ENCODE data around the gene ARID3A.

The ARID3A gene

GRCh38 chr19:1017115-1017905 is 91.5 kb downstream of the ARID3A start:
- intact Hi-C loops (cut with DNase I; ENCODE audit: low total_unique reads) = loop anchor here (10.0 kb wide), 1 partner anchor 157 kb away; the partner anchor contains the start of gene SBNO2
- TF ChIP-seq CTCF (IDR thresholded peaks at IDR 0.05) = no peak
- Histone ChIP-seq H3K36me3 (peaks cover 9 to 36% (median 29%) of the 10 kb centered on the region in 3 donors), H3K4me3 (no peak overlapping the region), H3K4me1 (peaks cover 12 to 63% (median 56%) of the 10 kb centered on the region in 4 donors), H3K9me3 (no peaks in the 10 kb centered on the region), H3K27ac (peak overlapping the region in 1 of 2 donors; percentile 4), H3K27me3 (no peaks in the 10 kb centered on the region)
- DNase-seq = no peak

- TF ChIP-seq CTCF (IDR thresholded peaks at IDR 0.05) = no peak
- Histone ChIP-seq H3K4me1 (peaks cover 12 to 67% (median 62%) of the 10 kb centered on the region in 4 donors), H3K36me3 (peaks cover 3 to 30% (median 23%) of the 10 kb centered on the region in 3 donors)
Observed at GRCh38 chr19:1017906-1018305, 92.1 kb downstream of the ARID3A start.

GRCh38 chr19:1018393-1018792 is 92.6 kb downstream of the ARID3A start:
- DNase-seq = no peak
- H3K4me3 ChIP-seq = no peak overlapping the region
- H3K27ac ChIP-seq = no peak overlapping the region
- no peaks in the 10 kb centered on the region for H3K9me3 ChIP-seq
- intact Hi-C loops (cut with DNase I; ENCODE audit: low total_unique reads) = loop anchor here (10.0 kb wide), 1 partner anchor 156 kb away; the partner anchor contains the start of gene SBNO2
- peaks cover 12 to 72% (median 64%) of the 10 kb centered on the region in 4 donors for H3K4me1 ChIP-seq
- no peak for TF ChIP-seq CTCF (IDR thresholded peaks at IDR 0.05)
- no peaks in the 10 kb centered on the region for H3K27me3 ChIP-seq
- H3K36me3 ChIP-seq = peaks cover 0 to 25% (median 18%) of the 10 kb centered on the region in 3 donors

More at GRCh38 chr19:1017906-1018305, 92.1 kb downstream of the ARID3A start:
- Histone ChIP-seq H3K27me3 (no peaks in the 10 kb centered on the region), H3K9me3 (no peaks in the 10 kb centered on the region), H3K27ac (no peak overlapping the region), H3K4me3 (no peak overlapping the region)
- intact Hi-C loops (cut with DNase I; ENCODE audit: low total_unique reads) = loop anchor here (10.0 kb wide), 1 partner anchor 157 kb away; the partner anchor contains the start of gene SBNO2
- DNase-seq = no peak

GRCh38 chr19:1018932-1019615 is 93.2 kb downstream of the ARID3A start:
- H3K27ac ChIP-seq = peak overlapping the region in 1 of 2 donors; percentile 91
- DNase-seq = no peak
- no peak for TF ChIP-seq CTCF (IDR thresholded peaks at IDR 0.05)
- H3K9me3 ChIP-seq = no peaks in the 10 kb centered on the region
- H3K4me3 ChIP-seq = peak overlapping the region; percentile 91 to 96
- peaks cover 12 to 78% (median 64%) of the 10 kb centered on the region in 4 donors for H3K4me1 ChIP-seq
- peaks cover 0 to 18% (median 11%) of the 10 kb centered on the region in 3 donors for H3K36me3 ChIP-seq
- H3K27me3 ChIP-seq = no peaks in the 10 kb centered on the region
- intact Hi-C loops (cut with DNase I; ENCODE audit: low total_unique reads) = loop anchor here (10.0 kb wide), 1 partner anchor 156 kb away; the partner anchor contains the start of gene SBNO2

- intact Hi-C loops (cut with DNase I; ENCODE audit: low total_unique reads) = loop anchor here (10.0 kb wide), 1 partner anchor 155 kb away; the partner anchor contains the start of gene SBNO2
- no peaks in the 10 kb centered on the region for H3K27me3 ChIP-seq
- H3K4me3 ChIP-seq = peak overlapping the region; percentile 91 to 96
- peaks cover 12 to 79% (median 64%) of the 10 kb centered on the region in 4 donors for H3K4me1 ChIP-seq
- DNase-seq = no peak
- no peak for TF ChIP-seq CTCF (IDR thresholded peaks at IDR 0.05)
- peak overlapping the region; percentile 91 for H3K27ac ChIP-seq
- H3K36me3 ChIP-seq = peaks cover 0 to 13% (median 6%) of the 10 kb centered on the region in 3 donors
- no peaks in the 10 kb centered on the region for H3K9me3 ChIP-seq
Observed at GRCh38 chr19:1019616-1019961, 93.8 kb downstream of the ARID3A start.
